BLaER1 treated with 17β-estradiol and CSF1 and Interleukin-3, amounts not matched to agents 10 nM and 100 nM (cell line): ENCODE results near the gene MBOAT2.
"Not testable (repeated sequence)": the region's sequence is repeated elsewhere in the genome, so short reads cannot be mapped to it uniquely, and the experiment has no call there.

Experiments
- H3K27ac ChIP-seq, 11 experiments: shearing (Covaris generic); formaldehyde crosslinking; 2 replicates each; pipeline ENCODE4 v1.8.1; 2022
- H3K27me3 ChIP-seq, 11 experiments: shearing (Covaris generic); formaldehyde crosslinking; 2 replicates each; pipeline ENCODE4 v1.8.1; 2022
- H3K36me3 ChIP-seq, 11 experiments: shearing (Covaris generic); formaldehyde crosslinking; 2 replicates each; pipeline ENCODE4 v1.8.1; 2022
- H3K4me1 ChIP-seq, 10 experiments: shearing (Covaris generic); formaldehyde crosslinking; 2 replicates each; pipeline ENCODE4 v1.8.1; 2022
- H3K4me2 ChIP-seq, 11 experiments: shearing (Covaris generic); formaldehyde crosslinking; 2 replicates each; pipeline ENCODE4 v1.8.1; 2022
- H3K4me3 ChIP-seq, 10 experiments: shearing (Covaris generic); formaldehyde crosslinking; 2 replicates each; pipeline ENCODE4 v1.8.1; 2022
- H3K9ac ChIP-seq, 11 experiments: shearing (Covaris generic); formaldehyde crosslinking; 2 replicates each; pipeline ENCODE4 v1.8.1; 2022
- H3K9me3 ChIP-seq, 11 experiments: shearing (Covaris generic); formaldehyde crosslinking; replicated peaks in 1 of 11; 2 replicates each; pipeline ENCODE4 v1.8.1; 2022
- H4K20me1 ChIP-seq, 11 experiments: shearing (Covaris generic); formaldehyde crosslinking; 2 replicates each; pipeline ENCODE4 v1.8.1; 2022
- Cebpa-rat ChIP-seq, 11 experiments: shearing (Covaris generic); IDR thresholded peaks; 2 replicates each; pipeline ENCODE4 v1.8.1; 2022

Gene MBOAT2, protein sequence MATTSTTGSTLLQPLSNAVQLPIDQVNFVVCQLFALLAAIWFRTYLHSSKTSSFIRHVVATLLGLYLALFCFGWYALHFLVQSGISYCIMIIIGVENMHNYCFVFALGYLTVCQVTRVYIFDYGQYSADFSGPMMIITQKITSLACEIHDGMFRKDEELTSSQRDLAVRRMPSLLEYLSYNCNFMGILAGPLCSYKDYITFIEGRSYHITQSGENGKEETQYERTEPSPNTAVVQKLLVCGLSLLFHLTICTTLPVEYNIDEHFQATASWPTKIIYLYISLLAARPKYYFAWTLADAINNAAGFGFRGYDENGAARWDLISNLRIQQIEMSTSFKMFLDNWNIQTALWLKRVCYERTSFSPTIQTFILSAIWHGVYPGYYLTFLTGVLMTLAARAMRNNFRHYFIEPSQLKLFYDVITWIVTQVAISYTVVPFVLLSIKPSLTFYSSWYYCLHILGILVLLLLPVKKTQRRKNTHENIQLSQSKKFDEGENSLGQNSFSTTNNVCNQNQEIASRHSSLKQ

DNA sequence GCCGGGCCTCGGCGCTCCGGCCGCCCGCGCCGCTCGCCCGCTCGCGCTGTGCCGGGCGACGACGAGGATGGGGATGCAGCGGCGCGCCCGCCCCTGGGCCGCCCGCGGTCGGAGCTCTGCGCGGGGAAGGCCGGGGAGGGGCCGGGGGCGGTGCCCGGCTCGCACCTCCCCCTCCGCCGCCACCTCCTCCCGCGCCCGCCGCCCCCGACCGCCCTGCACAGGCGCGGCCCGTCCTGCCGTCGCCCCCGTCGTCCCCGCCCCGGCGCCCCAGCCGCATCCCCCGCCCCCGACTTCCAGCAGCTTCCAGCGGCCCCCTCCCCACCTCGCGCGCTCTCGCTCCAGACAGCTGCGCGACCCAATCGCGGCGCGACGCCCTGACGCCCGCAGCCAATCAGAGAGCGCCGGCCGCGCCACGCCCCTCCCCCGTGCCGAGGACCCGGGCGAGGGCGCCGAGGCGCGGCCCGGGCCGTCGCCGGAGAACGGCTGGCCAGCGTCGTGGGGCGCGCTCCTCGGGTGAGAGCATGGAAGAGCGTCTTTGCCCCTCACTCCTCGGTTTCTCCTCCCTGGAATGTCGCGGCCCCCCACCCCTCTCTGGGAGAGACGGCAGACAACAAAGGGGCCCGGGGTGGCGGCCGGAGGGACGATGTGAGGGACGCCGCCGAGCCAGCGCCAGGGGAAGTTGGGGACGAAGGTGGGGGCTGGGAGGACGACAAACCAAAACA is at the start of gene MBOAT2:
Gene MBOAT2, minus strand, starts transcription at position 69 of the 722 bp plus-strand sequence. CDS start 70 bp downstream, outside the sequence.
- peak within 1 kb of the TSS; percentile 84 to 92 (median 88) for H3K9ac ChIP-seq
- H3K27me3 ChIP-seq: peaks cover 0 to 7% (median 0%) of the 10 kb centered on the region in 11 experiments; a peak in 4 of 22 replicates
- peak within 1 kb of the TSS; percentile 67 to 85 (median 78) for H3K4me3 ChIP-seq
- H3K27ac ChIP-seq: peak within 1 kb of the TSS; percentile 63 to 95 (median 88)
- H3K4me2 ChIP-seq: peak within 1 kb of the TSS; percentile 85 to 94 (median 90)
- H3K4me1 ChIP-seq: peaks cover 4 to 36% (median 24%) of the 10 kb centered on the region in 10 experiments; a peak in 19 of 20 replicates
- H3K36me3 ChIP-seq: no peaks in the 10 kb centered on the region
- no peaks in the 10 kb centered on the region for H3K9me3 ChIP-seq
- TF ChIP-seq Cebpa-rat (IDR thresholded peaks at IDR 0.05): no peak
- H4K20me1 ChIP-seq: peaks cover 0 to 22% (median 0%) of the 10 kb centered on the region in 11 experiments; a peak in 3 of 22 replicates

DNA sequence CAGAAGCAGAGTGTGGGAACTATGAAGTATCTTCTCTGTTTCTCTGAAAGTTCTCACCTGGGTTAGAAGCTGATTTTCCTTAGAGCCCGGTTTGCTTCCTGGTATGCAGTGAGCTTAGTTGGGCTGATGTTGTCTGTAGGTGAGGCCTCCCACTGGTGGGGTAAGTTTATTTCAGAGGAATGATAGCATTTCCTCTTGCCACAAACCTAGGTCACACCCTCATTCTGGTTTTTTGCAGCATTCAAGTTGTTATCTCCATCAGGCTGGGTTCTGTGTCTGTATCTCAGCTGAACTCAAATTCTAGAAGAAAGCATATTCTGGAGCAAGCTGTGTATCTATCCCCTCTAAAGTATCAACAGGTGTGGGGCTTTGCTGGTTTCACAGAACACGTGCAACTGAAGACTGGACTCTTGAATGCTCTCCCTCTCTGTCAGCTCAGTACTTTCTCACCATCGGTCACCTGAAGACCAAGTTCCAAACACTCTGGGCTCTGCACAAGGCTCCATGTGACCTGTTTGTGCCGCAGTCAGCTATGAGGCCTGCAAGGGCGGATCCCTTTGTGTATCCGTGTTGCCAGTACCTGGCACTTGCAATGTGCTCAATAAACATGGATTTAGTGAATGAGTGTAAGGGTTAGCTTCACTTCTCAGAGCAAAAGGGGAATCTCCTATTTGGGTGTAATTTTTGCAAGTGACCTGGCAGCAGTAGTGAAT is 49.5 kb upstream of the MBOAT2 start:
- TF ChIP-seq Cebpa-rat (IDR thresholded peaks at IDR 0.05): no peak
- Histone ChIP-seq H4K20me1 (no peaks in the 10 kb centered on the region), H3K4me2 (no peak overlapping the region), H3K4me3 (no peak overlapping the region), H3K27ac (no peak overlapping the region), H3K36me3 (no peaks in the 10 kb centered on the region), H3K27me3 (no peaks in the 10 kb centered on the region), H3K4me1 (peaks cover 0 to 8% (median 4%) of the 10 kb centered on the region in 10 experiments; a peak in 10 of 20 replicates), H3K9ac (no peak overlapping the region), H3K9me3 (peaks cover 0 to 12% (median 6%) of the 10 kb centered on the region in 11 experiments; a peak in 13 of 22 replicates)

DNA sequence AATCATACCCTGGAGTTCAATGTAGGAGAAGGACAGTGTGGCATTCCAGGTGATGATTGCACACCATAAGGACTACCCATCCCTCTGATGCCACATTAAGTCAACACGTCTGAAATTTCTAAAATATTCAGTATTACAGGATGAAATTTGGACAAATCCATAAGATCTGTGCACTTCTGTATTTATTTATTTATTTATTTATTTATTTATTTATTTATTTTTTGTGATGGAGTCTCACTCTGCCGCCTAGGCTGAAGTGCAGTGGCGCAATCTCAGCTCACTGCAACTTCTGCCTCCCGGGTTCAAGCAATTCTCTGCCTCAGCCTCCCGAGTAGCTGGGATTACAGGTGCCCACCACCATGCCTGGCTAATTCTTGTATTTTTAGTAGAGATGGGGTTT is 48.0 kb upstream of the MBOAT2 start:
- not testable (repeated sequence) for H3K27ac ChIP-seq, H3K9ac ChIP-seq, H4K20me1 ChIP-seq, H3K4me1 ChIP-seq, H3K4me3 ChIP-seq, H3K36me3 ChIP-seq, H3K4me2 ChIP-seq, H3K27me3 ChIP-seq
- peaks cover 0 to 12% (median 6%) of the 10 kb centered on the region in 11 experiments; a peak in 13 of 22 replicates for H3K9me3 ChIP-seq

DNA sequence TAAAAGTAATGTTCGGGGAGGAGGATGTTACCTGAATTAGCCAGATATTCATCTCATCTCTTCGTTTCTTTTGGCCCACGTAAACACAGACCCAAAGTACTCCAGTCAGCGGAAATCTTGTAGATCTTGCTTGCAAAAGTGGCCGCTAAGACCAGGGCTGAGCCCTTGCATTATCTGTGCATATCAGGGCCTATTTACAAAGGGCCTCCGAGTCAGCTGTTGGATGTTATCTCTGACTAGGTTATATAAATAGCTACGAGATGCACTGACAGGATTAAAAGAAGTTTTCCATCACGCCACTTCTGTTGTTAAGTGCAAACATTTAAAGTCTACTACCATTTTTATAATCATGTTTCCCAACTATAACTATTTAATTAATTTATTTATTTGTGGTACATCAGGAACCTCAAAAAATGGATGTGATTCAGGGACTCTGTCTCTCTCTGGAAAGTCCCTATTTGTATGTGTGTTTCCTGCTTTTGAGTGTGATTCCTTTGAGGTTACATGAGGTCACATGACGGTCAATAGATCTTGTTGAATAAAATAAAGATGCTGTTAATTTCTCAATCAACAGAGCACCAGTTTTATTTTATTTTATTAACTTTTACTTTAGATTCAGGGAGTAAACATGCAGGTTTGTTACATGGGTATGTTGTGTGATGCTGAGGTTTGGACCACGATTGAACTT is 46.8 kb upstream of the MBOAT2 start:
- no peak overlapping the region for H3K4me2 ChIP-seq
- H3K36me3 ChIP-seq: no peaks in the 10 kb centered on the region
- H4K20me1 ChIP-seq: no peaks in the 10 kb centered on the region
- no peak overlapping the region for H3K4me3 ChIP-seq
- H3K27me3 ChIP-seq: no peaks in the 10 kb centered on the region
- peaks cover 0 to 5% (median 1%) of the 10 kb centered on the region in 11 experiments; a peak in 8 of 22 replicates for H3K9me3 ChIP-seq
- no peak overlapping the region for H3K9ac ChIP-seq
- peaks cover 0 to 4% (median under 1%) of the 10 kb centered on the region in 10 experiments; a peak in 10 of 20 replicates for H3K4me1 ChIP-seq
- H3K27ac ChIP-seq: no peak overlapping the region
- TF ChIP-seq Cebpa-rat (IDR thresholded peaks at IDR 0.05): no peak

DNA sequence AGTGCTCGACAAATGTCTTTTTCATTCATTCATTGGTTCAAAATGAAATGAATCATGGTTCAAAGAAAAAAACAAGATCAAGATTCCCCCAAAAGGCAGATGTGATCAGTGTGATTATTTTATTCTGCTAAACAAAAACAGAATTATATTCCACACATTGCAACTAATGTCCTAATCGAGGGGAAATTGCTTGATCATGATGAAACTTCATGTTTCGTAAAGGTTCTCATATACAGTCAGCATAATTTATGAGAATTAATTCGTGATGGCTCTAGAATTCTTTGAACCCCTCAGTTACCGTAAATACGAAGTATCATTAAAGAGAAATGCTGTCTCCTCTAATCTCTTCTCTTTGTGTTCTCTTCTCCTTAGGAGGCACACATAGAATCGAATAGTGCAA is 42.1 kb upstream of the MBOAT2 start:
- no peak overlapping the region for H3K27ac ChIP-seq
- H3K4me1 ChIP-seq: no peaks in the 10 kb centered on the region
- peaks cover 0 to 4% (median 0%) of the 10 kb centered on the region in 11 experiments; a peak in 4 of 22 replicates for H3K9me3 ChIP-seq
- H3K9ac ChIP-seq: no peak overlapping the region
- no peak overlapping the region for H3K4me2 ChIP-seq
- no peak overlapping the region for H3K4me3 ChIP-seq
- no peak for TF ChIP-seq Cebpa-rat (IDR thresholded peaks at IDR 0.05)
- no peaks in the 10 kb centered on the region for H3K27me3 ChIP-seq
- no peaks in the 10 kb centered on the region for H4K20me1 ChIP-seq
- no peaks in the 10 kb centered on the region for H3K36me3 ChIP-seq

DNA sequence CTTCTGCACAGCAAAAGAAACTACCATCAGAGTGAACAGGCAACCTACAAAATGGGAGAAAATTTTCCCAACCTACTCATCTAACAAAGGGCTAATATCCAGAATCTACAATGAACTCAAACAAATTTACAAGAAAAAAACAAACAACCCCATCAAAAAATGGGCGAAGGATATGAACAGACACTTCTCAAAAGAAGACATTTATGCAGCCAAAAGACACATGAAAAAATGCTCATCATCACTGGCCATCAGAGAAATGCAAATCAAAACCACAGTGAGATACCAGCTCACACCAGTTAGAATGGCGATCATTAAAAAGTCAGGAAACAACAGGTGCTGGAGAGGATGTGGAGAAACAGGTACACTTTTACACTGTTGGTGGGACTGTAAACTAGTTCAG is 40.0 kb upstream of the MBOAT2 start:
- not testable (repeated sequence) for H3K4me2 ChIP-seq, H3K27me3 ChIP-seq, H3K4me1 ChIP-seq, H3K36me3 ChIP-seq, H3K9me3 ChIP-seq, H3K4me3 ChIP-seq, H3K27ac ChIP-seq, H4K20me1 ChIP-seq, H3K9ac ChIP-seq

DNA sequence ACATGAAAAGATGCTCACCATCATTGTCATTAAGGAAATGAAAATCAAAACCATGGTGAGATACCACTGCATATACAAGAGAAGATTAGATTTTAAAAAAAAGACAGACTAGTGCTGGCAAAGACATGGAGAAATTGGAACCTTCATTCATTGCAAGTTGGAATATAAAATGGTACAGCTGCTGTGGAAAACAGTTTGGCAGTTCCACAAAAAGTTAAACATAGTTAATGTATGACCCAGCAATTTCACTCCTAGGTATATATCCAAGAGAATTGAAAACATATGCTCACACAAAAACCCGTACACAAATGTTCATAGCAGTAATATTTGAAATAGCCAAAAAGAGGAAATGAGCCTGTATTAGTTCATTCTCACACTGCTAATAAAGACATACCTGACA is 33.7 kb upstream of the MBOAT2 start:
- H3K27ac ChIP-seq: no peak overlapping the region
- H3K9me3 ChIP-seq: peaks cover 6 to 14% (median 10%) of the 10 kb centered on the region in 11 experiments; a peak in 15 of 22 replicates
- H4K20me1 ChIP-seq: no peaks in the 10 kb centered on the region
- peaks cover 0 to 17% (median 16%) of the 10 kb centered on the region in 10 experiments; a peak in 17 of 20 replicates for H3K4me1 ChIP-seq
- no peak for TF ChIP-seq Cebpa-rat (IDR thresholded peaks at IDR 0.05)
- H3K9ac ChIP-seq: no peak overlapping the region
- no peak overlapping the region for H3K4me2 ChIP-seq
- H3K4me3 ChIP-seq: no peak overlapping the region
- H3K36me3 ChIP-seq: no peaks in the 10 kb centered on the region
- H3K27me3 ChIP-seq: no peaks in the 10 kb centered on the region

DNA sequence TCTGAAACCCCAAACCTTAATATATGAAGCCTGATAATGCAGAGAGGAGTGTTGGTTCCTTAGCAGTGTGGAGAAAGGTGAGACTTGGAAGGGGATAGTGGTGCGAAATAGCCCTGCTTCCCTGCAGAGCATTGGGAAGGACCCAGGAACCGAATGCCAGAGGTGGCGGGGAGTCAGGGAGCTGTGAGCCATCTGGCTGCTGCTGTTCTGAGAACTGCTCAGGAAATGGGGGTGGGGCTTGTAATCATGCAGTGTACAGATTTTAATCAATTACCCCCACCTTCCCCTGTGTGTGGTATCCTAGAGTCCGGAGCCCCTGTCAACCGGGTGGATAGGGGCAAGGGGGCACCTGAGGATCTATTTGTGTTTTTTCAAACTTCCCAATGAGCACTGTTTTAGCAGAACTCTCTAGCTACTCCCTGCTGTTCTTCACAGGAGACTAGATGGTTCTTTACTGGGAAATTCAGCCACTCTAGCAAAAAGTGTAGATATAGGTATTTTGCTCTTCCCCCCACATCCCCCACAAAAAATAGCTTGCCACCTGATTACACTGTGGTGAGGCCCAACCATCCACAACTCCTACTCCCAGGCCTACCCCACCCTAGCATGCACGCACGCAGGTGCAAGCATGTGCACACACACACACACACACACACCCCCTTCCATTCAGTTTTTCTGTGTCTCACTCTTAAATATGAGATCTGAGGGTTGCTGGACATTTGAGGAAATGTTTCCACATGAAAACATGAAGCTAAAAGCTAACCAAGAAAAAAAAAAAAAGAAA is 30.1 kb upstream of the MBOAT2 start:
- Histone ChIP-seq H3K9me3 (peaks cover 6 to 12% (median 8%) of the 10 kb centered on the region in 11 experiments; a peak in 15 of 22 replicates), H3K36me3 (no peaks in the 10 kb centered on the region), H3K27ac (no peak overlapping the region), H3K4me3 (no peak overlapping the region), H3K9ac (no peak overlapping the region), H4K20me1 (no peaks in the 10 kb centered on the region), H3K4me2 (peak overlapping the region in 10 of 11 experiments; percentile 5 to 53 (median 38); a peak in 15 of 22 replicates), H3K27me3 (no peaks in the 10 kb centered on the region), H3K4me1 (peaks cover 0 to 23% (median 22%) of the 10 kb centered on the region in 10 experiments; a peak in 17 of 20 replicates)
- TF ChIP-seq Cebpa-rat (IDR thresholded peaks at IDR 0.05): no peak
